CD1c-positive myeloid dendritic cell (primary cell): ENCODE results near the gene FMO3.

Source experiments
- DNase-seq: peaks from one replicate; pipeline ENCODE4 v3.0.0-alpha.2; 2016; ENCODE audit errors: extremely low spot score

Gene FMO3

DNA sequence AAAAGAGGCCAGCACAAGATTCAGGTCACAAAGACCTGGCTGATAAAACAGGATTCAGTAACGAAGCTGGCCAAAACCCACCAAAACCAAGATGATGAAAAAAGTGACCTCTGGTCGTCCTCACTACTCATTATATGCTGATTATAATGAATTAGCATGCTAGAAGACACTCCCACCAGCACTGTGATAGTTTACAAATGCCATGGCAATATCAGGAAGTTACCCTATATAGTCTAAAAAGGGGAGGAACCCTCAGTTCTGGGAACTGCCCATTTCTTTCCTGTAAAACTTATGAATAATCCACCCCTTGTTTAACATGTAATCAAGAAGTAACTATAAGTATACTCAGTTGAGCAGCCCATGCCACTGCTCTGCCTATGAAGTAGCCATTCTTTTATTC lies 68.4 kb downstream of the FMO3 start:
- DNase-seq: no peak

DNA sequence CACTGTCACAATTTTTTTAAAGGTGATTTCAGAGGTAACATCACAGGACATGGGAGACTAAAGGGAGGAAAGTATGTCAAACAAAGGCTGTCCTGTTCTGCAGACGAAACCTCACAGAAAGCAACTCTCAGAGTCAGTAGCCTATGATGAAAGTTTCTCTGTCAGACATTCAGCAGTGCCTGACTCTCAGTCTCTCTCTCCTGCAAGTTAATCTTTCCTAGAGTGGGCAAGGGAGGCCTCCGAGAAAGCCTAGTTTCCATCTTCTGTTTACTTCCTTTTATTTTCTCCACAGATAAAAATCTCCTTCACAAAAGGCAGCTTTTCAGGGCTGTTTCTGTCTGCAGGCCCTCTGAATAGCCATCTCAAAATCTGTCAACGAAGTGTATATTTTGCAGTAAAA lies 69.5 kb downstream of the FMO3 start:
- no peak for DNase-seq

DNA sequence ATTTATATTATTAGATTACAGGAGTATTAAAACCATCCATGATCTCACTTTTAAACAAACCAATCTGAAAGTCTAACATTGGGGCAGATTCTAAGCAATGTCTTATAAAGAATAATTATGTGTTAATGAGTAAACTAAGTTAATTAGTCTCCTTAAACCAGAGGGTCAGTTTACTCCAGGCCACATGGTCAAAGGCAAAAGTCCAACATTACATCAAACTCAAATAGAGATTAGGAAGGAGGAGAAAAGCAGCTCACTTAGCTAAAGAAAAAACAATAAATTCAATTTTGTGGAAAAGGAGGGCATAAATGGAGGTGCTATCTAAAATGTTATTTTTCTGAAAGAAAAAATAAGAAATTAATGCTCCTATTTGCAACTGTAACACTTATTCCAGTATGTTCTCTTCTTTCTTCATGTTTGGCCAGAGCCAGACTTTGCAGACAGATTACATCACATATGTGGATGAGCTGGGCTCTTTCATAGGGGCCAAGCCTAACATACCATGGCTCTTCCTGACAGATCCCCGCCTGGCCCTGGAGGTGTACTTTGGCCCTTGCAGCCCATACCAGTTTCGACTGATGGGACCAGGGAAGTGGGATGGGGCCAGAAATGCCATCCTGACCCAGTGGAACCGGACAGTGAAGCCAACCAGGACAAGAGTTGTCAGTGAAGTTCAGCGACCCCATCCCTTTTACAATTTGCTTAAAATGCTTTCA lies 70.1 kb downstream of the FMO3 start:
- no peak for DNase-seq

DNA sequence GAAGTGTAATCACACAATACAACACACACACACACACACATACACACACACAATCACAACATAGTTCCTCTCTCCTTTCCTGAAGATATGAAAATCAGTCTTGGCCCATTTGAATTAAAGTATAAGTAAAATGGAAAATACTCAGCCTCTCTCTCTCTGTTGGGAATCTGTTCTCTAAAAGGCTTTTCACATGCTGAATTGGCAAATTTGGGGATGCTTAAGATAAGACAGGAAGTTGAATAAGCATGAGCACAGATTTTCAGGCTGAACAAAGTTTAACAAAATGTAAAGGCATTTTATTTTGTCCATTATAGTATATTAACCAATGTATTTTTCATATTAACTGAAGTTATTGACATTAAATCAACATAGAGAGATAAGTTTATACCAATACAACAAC lies 70.7 kb downstream of the FMO3 start:
- no peak for DNase-seq

DNA sequence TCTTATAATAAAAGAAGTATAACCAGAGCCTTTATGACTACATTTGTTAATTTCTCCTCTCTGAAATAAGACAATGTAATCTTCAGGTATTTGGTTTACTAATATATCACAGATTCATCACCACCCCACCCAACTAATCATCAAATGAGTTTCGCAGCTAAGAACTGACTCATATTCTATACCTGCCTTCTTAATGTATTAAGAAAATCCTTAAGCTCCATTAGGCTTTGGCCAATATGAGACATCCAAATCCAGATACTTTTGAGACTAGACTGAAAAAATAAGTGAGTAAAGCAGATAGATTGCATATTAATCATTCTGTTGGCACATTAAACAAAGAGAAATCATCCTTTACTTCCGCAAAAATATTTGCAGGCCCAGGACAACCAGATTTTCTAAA lies 75.7 kb downstream of the FMO3 start:
- no peak for DNase-seq
